ENCODE measurements around the gene CHAD. TPM values are rescaled to one million over a fixed set of nuclear protein-coding genes. Genes with fewer than 3 reads are reported as not detected.

The CHAD gene
- total and polyA plus RNA-seq, 2 donors (not counting 3 experiments of a cell fraction or from before 2014, with no cell fraction given) = not detected

- Histone ChIP-seq H3K36me3 (ENCODE audit: control insufficient read depth in 2 of 2, extremely low read depth in 1 of 2, insufficient read depth in 2 of 2, low read length in 2 of 2) (peaks cover 2 to 13% of the 10 kb centered on the region in 2 experiments), H4K20me1 (replicated peaks; ENCODE audit: control insufficient read depth, extremely low read depth, insufficient read depth, low read length) (no peaks in the 10 kb centered on the region), H3K4me3 (replicated peaks in 1 of 3; ENCODE audit: insufficient read depth in 1 of 3, low read depth in 1 of 3, low read length in 3 of 3) (no peak overlapping the region), H3K9me3 (replicated peaks; ENCODE audit: control insufficient read depth, insufficient read depth, low read length) (no peaks in the 10 kb centered on the region), H3K9me1 (replicated peaks; ENCODE audit: control insufficient read depth, extremely low read depth, insufficient read depth, low read length) (no peaks in the 10 kb centered on the region), H3K27me3 (ENCODE audit: control insufficient read depth in 2 of 2, insufficient read depth in 2 of 2, low read length in 2 of 2) (no peaks in the 10 kb centered on the region), H3K4me1 (ENCODE audit: control insufficient read depth, extremely low read depth, insufficient read depth, low read length) (peaks cover 20% of the 10 kb centered on the region), H3K9ac (replicated peaks; ENCODE audit: extremely low read depth, insufficient read depth, low read length) (no peak overlapping the region), H3K79me2 (ENCODE audit: control insufficient read depth, insufficient read depth, low read length) (peaks cover 8% of the 10 kb centered on the region), H3K27ac (ENCODE audit: insufficient read depth, low read depth, low read length) (no peak overlapping the region), H3K4me2 (ENCODE audit: insufficient read depth, low read length) (no peak overlapping the region), H2AFZ (ENCODE audit: low read depth, low read length) (no peak overlapping the region)
- no TSS peak for BruUV-seq (replicated peaks)
- POLR2A ChIA-PET = interaction anchor here (0.5 kb wide), 1 partner anchor 99 kb away, joined by 8 read pairs; no protein-coding TSS in a partner anchor
- CTCF ChIA-PET = interaction anchor here (0.8 to 3.1 kb wide), 5 partner anchors 20 to 301 kb away, joined by 3 to 28 read pairs (median 8); no protein-coding TSS in a partner anchor
- TF ChIP-seq MYC (IDR thresholded peaks at IDR 0.05; ENCODE audit: low read depth, low read length) (no peak), MAX (IDR thresholded peaks at IDR 0.05; ENCODE audit: insufficient read depth, insufficient read length) (no peak), JUN (IDR thresholded peaks at IDR 0.05; ENCODE audit: borderline replicate concordance, insufficient read depth, insufficient read length, low read depth) (no peak), POLR2A (IDR thresholded peaks at IDR 0.05; ENCODE audit: low read depth, low read length) (no peak), FOS (IDR thresholded peaks at IDR 0.05; ENCODE audit: borderline replicate concordance, insufficient read depth, low read length) (no peak), EZH2 (IDR thresholded peaks at IDR 0.05; ENCODE audit: borderline replicate concordance, low read depth, low read length, severe bottlenecking) (no peak), POLR2AphosphoS5 (IDR thresholded peaks at IDR 0.05; ENCODE audit: insufficient read depth, low read depth, low read length) (no peak), GATA2 (IDR thresholded peaks at IDR 0.05; ENCODE audit: insufficient read depth, insufficient read length, low read depth, low read length) (no peak)
- TF ChIP-seq, protein P1, sequence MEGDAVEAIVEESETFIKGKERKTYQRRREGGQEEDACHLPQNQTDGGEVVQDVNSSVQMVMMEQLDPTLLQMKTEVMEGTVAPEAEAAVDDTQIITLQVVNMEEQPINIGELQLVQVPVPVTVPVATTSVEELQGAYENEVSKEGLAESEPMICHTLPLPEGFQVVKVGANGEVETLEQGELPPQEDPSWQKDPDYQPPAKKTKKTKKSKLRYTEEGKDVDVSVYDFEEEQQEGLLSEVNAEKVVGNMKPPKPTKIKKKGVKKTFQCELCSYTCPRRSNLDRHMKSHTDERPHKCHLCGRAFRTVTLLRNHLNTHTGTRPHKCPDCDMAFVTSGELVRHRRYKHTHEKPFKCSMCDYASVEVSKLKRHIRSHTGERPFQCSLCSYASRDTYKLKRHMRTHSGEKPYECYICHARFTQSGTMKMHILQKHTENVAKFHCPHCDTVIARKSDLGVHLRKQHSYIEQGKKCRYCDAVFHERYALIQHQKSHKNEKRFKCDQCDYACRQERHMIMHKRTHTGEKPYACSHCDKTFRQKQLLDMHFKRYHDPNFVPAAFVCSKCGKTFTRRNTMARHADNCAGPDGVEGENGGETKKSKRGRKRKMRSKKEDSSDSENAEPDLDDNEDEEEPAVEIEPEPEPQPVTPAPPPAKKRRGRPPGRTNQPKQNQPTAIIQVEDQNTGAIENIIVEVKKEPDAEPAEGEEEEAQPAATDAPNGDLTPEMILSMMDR (IDR thresholded peaks at IDR 0.05; ENCODE audit: extremely low read depth in 1 of 2, insufficient read depth in 1 of 2, low read depth in 1 of 2, low read length in 2 of 2) = no peak
- dilution Hi-C loops (cut with MboI; ENCODE audit: extremely low pct_ligation_motif_present, low sequenced_read_pairs) = no loop called here
- no peak for DNase-seq (ENCODE audit: low read depth, low spot score)
- intact Hi-C loops (cut with micrococcal nuclease) = loop anchor here (1.0 to 5.0 kb wide), 7 partner anchors 19 to 360 kb away; partner anchors contain the start of gene SPATA20
- no peak for FAIRE-seq
Measured at GRCh38 chr17:50482110-50482509, 13.4 kb upstream of the CHAD start.
